GM20431 (cell line): ENCODE measurements around the gene MYCBPAP.

ENCODE experiments used
- in situ Hi-C: fragments of 300-500 bp; cut with MseI, MboI; formaldehyde crosslinking; loops from one replicate; pipeline ENCODE4 v1.15.0; 2020; ENCODE audit warnings: low sequenced_read_pairs; ENCODE audit not compliant: unreplicated experiment

Gene MYCBPAP

DNA sequence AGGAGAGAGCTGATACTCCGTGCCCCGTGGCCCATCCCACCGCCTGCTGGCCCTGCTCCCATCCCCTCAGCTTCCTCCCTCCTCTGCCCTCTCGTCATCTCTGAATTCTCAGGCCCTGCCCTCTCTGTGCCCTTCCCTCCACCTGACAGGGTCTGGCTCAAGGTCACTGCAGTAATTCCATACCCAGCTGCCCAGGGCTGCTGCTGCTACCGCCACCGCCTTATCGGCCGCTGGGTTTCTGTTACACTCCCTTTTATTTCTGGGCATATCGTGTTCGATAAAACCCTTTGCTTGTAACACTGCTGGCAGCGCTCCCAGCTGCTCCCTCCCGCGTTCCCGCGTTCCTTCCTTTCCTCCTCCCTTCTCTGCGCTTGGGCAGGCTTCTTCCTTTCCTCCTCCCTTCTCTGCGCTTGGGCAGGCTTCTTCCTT lies 25.5 kb downstream of the MYCBPAP start:
- in situ Hi-C loops = no loop called here

DNA sequence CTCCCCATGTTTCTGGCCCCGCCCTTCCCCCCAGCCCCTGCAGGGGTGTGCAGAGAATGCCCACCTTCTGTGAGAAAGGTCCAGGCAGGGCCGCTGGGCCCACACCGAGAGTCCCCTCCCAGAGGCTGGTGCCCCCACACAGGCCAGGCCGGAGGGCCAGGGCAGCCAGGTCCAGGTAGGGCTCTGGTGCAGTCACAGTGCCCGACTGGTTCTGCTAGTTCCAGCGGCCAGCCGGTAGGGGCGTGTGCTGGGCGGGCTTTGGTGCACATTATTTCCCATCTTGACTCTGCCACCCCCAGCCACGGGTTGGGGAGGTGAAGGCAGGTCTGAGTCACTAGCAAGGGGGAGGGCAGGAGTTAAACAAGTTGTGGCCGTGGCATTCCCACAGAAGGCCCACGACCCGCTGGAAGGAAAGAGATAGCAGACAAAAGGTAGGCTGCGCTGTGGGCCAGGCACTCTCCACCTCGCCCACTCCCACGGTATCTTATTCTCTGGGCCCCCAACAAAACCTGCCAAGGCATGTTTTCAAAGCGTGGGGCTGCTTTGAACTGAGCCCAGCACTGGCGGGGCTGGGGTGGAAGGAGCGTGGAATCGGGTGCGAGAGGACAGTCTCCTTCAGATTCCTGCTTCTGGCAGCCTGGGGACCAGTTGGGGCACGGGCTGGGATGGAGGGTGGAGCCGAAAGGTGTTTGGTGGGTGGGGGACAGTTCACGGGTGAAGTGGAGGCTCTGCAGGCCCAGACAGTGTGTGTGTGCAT lies 26.2 kb downstream of the MYCBPAP start:
- in situ Hi-C loops = no loop called here

DNA sequence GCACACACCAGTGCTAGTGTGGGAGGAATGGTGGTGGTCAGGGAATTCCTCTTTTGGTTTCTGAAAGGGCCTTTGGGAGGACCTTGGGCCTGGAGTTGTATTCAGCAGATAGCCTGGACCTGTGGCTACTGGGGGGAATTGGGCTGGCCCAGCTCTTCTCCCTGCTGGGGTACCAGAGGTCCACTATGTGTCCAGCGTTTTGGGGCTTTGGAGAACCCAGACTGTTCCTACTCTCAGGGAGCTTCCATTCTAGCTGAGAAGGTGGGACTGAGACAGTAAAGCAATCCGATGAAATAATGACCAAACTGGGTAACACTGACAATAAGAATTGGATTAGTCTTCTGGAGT lies 26.7 kb downstream of the MYCBPAP start:
- in situ Hi-C loops = no loop called here

DNA sequence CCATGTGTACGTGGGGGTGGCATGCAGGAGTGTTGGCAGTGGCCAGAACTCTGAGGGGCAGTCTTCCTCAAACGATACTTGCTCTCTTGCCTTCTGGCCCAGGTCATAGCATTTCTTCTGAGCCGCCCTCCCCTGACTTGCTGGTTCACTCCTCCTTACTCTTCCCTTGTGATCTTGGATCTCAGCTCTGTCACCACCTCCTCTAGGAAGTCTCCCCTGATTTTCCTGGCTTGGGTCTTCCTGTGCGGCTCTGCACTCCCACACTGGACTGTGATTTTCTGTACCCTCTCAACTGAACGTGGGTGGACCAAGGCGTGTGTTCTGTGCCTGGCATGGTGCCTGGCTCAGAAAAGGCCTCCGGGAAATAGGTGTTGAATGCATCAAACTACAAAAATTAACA lies 27.2 kb downstream of the MYCBPAP start:
- in situ Hi-C loops = no loop called here

DNA sequence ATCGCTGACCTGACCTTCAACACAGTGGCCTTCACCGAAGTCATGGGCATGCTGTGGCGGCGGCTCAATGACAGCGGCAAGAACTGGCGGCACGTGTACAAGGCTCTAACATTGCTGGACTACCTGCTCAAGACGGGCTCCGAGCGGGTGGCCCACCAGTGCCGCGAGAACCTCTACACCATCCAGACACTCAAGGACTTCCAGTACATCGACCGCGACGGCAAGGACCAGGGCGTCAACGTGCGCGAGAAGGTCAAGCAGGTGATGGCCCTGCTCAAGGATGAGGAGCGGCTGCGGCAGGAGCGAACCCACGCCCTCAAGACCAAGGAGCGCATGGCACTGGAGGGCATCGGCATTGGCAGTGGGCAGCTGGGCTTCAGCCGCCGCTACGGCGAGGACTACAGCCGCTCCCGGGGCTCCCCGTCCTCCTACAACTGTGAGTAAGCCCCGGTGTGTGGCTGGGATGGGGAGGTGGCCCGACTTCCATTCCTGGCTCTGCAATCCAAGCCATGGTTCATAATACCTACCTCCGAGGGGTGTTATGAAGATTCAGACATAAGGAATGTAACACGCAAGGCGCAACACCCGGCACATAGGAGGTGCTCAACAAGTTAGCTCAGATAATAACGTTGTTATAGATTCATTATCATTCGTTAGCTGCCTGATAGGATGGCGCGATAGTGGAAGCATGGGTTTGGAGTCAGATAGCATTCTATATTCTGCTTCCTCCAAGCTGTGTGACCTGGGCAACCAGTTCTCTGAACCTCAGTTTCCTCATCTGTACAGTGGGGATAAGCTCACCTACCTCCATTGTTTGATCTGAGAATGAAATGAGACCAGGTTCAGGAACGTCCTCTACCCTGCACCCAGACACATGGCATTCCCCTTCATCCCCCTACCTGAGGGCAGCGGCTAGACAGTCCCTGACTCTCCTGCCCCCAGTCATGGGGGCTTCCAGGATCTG lies 28.7 kb downstream of the MYCBPAP start:
- in situ Hi-C loops = no loop called here

DNA sequence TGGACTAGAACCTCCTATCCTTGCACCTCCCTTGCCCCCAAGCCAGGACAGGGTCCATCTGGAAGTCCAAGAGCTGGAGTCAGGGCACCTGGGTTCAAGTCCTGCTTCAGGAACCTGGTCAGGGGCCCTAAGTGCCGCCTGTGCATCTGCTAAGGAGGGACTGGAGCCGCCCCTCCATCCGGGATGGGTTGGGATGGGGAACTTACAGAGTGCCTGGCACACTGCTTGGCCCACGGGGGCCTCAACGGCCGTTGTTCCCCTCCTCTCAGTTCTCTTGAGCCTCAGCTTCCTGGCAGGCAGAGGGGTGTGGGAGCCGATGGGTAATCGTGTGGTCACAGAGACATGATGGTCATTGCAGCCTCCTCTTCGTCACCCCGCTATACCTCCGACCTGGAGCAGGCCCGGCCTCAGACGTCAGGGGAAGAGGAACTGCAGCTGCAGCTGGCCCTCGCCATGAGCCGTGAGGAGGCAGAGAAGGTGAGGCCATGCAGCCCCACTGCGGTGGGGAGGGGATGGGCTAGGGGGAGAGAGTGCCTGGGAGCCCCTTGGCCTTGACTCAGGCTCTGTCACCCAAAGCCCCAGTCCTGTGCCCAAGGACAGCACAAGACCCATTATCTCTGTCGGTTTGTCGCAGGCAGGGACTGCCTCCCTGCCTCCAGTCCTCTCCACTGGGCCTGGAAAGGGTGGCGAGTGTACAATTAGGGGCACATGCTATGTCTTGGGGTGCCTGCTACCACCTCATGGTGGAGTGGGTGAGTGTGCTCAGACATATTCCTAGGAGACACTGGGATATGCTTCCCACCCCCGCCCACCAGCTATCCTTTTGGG lies 29.7 kb downstream of the MYCBPAP start:
- in situ Hi-C loops = no loop called here

DNA sequence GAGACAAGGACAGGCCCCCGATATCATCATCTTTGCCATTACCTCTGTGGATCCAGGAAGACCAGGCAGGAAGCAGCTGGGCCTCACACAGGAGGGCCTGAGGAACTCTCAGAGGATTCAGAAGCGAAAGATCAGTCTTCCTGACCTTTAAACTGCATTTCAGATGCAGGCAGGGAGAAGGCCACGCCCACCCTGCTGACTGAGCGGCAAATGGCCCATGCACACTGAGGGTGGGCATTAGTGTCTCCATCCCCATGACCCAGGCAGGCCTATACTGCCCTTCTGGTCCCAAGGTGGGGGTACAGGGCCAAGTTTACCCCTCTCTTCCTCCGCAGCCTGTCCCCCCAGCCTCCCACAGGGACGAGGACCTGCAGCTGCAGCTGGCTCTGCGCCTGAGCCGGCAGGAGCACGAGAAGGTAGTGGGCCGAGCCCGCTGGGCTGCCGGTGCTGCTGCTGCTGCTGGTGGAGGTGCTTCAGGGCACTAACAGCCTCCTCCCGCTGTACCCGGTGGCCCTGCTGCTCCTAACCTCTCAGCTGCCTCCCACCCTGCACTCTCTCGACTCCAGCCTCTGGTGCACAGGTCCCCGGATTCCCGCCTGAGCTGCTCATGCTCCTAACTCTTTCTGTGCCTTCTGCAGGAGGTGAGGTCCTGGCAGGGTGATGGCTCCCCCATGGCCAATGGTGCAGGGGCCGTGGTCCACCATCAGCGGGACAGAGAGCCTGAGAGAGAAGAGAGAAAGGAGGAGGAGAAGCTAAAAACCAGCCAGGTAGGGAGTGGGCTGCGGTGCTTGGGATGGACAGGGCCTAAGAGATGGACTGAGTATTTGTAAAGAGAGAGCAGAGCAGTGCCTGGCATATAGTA lies 30.5 kb downstream of the MYCBPAP start:
- in situ Hi-C loops = no loop called here

DNA sequence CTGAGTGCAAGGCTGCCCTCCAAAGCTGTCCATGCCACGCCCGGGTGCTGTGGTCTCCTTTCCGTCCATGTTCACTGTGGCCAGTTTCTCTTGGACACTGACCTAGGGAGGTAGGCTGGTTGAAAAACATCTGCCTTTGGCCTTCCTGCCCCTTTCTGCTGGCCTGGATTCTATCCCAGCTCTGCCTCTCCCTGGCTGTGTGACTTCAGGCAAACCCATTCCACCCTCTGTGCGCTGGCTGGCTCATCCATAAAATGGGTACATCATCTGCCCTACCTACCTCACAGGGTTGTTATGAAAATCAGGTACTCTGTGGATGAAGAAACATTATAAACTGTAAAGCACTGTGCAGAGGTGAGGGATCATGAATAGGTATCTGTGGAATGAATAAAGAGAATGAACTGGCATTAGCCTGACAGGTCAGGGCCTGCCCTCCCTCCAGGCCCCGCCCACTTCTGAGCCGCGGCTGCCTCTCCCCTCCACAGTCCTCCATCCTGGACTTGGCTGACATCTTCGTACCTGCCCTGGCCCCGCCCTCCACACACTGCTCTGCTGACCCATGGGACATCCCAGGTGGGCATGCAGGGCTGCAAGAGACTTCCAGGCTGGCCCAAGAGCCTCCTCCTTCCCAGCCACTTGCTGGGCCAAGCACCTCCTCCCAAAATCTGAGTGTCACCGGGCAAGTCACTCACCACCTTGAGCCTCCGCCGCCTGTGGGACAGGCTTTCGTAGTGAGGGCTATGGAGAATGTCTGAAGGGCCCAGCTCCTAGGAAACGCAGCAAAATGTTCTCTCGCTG lies 31.7 kb downstream of the MYCBPAP start:
- in situ Hi-C loops = loop anchor here (10.0 kb wide), 1 partner anchor 55 kb away; no protein-coding TSS in a partner anchor

DNA sequence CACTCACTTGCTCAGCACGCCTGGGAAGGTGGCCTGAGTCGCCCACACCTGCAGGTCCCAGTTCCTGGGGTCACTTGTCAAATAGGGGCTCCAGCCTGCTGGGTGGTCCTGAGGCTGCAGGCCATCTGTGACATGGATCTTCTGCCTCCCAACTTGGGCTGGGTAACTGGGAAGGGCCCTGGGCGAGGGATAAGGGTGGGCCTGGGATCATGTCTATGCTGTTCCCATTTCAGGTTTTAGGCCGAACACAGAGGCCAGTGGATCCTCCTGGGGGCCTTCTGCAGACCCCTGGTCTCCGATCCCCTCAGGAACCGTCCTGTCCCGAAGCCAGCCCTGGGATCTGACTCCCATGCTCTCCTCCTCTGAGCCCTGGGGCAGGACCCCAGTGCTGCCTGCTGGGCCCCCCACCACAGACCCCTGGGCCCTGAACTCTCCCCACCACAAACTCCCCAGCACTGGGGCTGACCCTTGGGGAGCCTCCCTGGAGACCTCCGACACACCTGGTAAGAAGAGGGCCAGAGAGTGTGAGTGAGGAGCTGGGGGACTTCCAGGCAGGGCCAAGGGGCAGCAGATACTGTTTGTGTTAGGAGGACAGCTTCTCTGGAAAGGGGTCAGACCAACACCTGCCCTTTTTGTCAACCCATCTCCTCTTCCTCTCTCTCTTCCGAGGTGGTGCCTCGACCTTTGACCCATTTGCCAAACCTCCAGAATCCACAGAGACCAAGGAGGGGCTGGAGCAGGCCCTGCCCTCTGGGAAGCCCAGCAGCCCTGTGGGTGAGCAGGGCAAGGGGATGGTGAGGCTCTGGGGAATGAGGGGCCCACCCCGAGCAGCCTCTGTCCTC lies 32.5 kb downstream of the MYCBPAP start:
- in situ Hi-C loops = loop anchor here (10.0 kb wide), 1 partner anchor 56 kb away; no protein-coding TSS in a partner anchor

DNA sequence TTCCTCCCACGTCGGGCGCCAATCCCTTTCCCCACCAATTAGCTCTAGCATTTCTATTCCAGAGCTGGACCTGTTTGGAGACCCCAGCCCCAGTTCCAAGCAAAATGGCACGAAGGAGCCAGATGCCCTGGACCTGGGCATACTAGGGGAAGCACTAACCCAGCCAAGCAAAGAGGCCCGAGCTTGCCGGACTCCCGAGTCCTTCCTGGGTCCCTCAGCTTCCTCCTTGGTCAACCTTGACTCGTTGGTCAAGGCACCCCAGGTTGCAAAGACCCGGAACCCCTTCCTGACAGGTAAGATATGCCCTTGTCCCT lies 33.1 kb downstream of the MYCBPAP start:
- in situ Hi-C loops = loop anchor here (10.0 kb wide), 1 partner anchor 57 kb away; no protein-coding TSS in a partner anchor

DNA sequence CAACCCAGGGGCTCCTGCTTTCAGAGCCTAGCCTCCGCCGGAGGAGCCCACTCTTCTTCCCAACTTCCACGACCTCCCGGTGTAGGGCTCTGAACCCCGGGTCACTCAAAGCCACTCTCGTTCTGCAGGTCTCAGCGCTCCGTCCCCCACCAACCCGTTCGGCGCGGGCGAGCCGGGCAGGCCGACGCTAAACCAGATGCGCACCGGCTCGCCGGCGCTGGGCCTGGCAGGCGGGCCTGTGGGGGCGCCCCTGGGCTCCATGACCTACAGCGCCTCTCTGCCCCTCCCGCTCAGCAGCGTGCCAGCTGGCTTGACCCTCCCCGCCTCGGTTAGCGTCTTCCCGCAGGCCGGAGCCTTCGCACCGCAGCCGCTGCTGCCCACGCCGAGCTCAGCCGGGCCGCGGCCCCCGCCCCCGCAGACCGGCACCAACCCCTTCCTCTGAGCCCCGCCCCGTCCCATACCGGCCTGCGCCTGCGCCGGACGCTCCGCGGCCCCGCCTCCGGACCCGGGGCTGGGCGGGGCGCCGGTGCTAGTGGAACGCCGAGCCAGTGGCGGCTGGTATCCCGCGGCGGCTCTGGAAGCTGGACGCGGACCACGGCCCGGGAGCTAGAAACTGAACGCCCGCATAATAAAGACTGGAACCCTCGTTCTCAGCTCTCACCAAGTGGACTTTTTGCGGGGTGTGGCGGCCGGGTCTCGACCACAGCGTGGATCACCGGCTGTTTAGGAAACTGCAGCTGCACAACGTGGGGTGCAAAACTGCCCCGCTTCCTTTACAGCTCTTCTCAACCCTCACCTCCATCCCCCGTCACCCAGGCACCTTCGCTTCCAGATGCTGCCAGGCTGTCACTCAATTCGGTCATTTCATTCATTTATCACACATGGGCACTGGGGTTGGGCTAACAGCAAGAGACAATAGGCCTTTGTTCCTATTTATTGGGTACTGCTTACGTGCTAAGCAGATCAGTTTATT lies 33.8 kb downstream of the MYCBPAP start:
- in situ Hi-C loops = loop anchor here (10.0 kb wide), 1 partner anchor 57 kb away; no protein-coding TSS in a partner anchor

DNA sequence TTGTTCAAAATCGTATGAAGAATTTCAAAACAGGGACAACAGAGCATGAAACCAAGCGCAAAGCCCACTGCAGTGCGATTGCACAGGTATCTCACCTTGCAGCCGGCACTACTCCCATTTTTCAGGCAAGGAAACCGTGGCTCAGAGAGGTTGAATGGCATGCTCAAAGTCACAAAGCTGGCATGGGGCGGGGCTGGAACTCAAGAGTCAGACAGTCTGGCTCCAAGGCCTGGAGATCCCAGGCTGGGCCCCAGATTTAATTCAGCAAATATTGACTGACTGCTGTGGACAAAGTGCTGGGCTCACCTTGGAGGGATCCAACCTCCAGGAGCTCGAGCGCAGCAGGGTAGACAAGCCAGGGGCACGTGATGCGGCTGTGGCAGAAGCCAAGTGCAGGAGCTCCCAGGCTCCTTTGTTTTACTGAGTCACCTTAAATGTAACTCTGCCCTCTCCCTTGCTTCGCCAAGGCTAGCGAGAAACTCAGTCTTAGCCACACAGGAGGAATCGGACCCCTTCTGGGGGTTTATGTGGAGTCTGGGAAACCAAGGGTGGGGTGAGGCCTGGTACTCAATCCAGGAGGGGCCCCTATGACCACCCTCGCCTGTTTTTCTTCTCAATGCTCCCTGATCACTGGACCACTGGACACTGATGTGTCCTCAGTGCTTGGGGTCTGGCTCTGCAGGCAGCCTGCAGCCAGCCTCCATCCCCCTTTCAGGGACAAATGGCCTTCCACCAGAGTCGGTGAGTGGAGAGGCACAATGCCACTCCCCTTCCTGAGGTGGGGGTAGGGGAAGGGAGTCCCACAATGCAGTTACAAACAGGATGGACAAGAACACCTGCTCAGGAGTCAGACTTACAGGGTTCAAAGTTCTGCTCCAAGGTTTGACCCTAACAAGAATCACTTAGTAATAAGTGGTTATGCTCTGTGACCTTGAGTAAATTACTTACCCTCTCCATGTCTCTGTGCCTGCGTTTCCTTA lies 34.8 kb downstream of the MYCBPAP start:
- in situ Hi-C loops = loop anchor here (10.0 kb wide), 1 partner anchor 58 kb away; no protein-coding TSS in a partner anchor

DNA sequence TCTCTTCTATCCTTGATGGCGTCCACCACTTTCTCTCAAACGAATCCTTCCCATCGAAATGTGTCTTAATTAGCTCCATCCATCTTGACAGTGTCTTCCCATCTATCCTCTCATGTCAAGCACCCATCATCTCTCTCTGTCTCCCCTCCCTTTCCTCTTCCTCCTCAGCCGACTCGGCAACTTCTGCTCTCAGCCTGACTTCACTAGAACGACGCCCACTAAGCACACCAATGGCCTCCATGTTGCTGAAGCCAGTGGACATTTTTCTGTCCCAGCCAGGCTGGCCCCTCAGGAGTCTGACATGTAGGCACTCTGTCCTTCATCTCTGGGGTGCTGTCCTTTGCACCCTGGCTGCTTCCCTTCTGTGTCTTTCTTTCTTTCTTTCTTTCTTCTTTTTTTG lies 36.3 kb downstream of the MYCBPAP start:
- in situ Hi-C loops = loop anchor here (10.0 kb wide), 1 partner anchor 60 kb away; no protein-coding TSS in a partner anchor

DNA sequence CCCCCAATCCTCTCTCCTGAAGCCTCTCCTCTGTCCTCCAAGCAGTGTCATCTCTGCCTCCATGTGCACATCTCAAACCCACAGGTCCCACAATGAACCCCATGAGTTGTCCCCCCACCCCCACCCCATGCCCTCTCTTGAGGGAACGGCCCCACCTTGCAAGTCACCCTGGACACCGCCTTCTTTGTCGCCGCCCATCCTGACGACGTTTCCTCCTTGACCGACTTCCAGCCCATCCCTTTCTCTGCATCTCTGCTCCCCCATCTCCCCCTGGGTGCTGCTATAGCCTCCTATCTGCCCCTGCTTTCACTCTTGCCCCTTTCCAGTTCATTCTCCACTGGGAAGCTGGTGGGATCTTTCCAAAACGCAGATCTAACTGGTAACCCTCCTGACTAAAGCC lies 37.1 kb downstream of the MYCBPAP start:
- in situ Hi-C loops = loop anchor here (10.0 kb wide), 1 partner anchor 61 kb away; no protein-coding TSS in a partner anchor

DNA sequence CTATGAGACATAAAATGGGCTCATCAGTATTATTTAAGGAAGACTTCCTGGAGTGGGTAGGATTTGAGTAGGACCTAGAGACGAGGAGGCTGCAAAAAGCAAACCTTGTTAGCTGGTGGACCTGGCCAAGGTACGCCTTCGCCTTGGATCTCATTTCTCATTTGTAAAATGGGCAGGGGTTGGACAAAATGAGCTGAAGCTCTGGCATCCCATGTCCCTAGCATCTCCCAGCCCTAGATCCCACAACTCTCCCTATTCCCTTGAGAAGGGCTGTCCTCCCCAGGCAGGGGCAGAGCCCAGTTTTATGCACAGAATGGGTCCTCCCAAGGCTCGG lies 38.4 kb downstream of the MYCBPAP start:
- in situ Hi-C loops = loop anchor here (10.0 kb wide), 1 partner anchor 62 kb away; no protein-coding TSS in a partner anchor
